Erythroblast (primary cell): Measurements from ENCODE around the gene CLIC4.
A peak's percentile ranks its signal among the peaks of the same experiment; 100 is the strongest.
"Not testable (repeated sequence)": the region's sequence is repeated elsewhere in the genome, so short reads cannot be mapped to it uniquely, and the experiment has no call there.

ENCODE experiments used
- DNase-seq, 2 experiments: peaks; one replicate each; lab custom pipeline; 2025; lab: John Stamatoyannopoulos, UW
- GATA1 ChIP-seq: IDR thresholded peaks from 2 replicates; pipeline ENCODE4 v1.6.1; 2011; ENCODE audit warnings: low read depth, mild to moderate bottlenecking, control low read depth, low read length, moderate library complexity
- POLR2A ChIP-seq: IDR thresholded peaks from 2 replicates; pipeline ENCODE4 v1.6.1; 2011; ENCODE audit warnings: mild to moderate bottlenecking, low read length

Gene CLIC4

DNA sequence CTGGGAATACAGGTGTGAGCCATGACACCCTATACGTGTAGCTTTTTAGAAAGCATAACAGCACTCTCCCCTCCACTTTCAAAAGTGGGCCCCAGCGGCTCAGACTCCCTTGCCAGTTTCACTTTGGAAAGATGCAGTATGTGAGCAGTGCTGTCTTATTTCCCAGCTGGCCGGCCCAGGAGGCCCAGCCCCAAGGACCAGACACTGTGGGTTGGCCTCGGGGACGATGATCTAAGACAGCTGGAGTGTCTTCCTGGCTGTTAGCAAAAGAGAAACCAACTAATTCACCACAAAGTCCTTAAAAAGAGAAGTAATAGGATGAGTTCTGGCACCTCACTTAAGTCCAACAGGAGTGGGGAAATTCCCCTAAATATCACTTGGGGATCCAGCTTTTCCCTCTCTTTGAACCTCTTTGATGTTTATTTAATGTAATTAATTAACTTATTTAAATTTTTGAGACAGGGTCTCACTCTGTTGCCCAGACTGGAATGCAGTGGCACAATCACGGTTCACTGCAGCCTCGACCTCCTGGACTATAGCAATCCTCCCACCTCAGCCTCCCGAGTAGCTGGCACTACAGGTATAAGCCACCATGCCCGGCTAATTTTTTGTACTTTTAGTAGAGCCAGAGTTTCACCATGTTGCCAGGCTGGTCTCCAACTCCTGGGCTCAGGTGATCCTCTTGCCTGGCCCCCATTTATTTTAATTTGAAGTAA is 17.6 kb upstream of the CLIC4 start:
- TF ChIP-seq GATA1: no peak
- peak in 1 of 2 experiments; percentile 57 for DNase-seq

DNA sequence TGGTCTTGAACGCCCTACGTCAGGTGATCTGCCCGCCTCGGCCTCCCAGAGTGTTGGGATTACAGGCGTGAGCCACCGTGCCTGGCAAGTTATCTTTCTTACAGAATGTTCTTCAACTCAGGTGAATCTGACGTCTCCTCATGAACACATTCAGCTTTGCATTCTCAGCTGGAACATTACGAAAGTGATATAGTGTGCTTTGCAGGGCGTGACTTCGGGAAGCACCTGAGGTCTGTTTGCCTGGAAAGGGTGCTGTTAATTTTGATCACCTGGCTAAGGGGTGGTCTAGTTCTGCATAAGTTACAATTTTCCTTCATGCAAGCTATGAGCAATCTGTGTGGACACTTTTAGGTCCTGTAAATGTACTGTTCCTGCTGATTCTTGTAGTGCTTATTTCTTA is 16.3 kb upstream of the CLIC4 start:
- DNase-seq: no peak
- no peak for TF ChIP-seq GATA1
- TF ChIP-seq POLR2A: no peak

DNA sequence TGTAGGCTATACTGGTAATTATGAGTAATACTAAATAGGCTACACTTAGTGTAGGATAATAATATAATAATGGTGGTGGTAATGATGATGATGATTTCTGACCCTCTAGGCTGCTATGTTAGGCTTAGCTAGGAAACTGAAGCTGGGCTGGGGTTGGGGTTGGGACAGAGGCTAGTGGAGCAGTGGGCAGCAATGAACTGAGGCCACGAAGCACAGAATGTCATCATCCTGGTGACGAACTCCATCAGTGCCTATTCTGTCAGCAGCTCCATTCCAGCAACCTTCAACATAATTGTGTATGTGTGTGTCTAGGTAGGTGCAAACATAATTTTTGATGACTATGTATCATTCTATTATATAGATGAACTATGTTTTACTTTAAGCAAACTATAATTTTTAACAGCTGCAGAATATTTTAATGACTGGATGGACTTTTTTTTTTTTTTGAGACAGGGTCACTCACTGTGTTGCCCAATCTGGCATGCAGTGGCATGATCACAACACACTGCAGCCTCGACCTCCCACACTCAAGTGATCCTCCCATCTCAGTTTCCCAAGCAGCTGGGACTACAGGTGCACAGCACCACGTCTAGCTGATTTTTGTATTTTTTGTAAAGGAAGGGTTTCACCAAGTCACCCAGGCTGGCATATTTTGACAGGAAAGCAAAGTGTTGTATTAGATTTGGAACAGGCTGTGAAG is 12.9 kb upstream of the CLIC4 start:
- TF ChIP-seq GATA1: no peak
- TF ChIP-seq POLR2A: no peak
- DNase-seq: no peak

DNA sequence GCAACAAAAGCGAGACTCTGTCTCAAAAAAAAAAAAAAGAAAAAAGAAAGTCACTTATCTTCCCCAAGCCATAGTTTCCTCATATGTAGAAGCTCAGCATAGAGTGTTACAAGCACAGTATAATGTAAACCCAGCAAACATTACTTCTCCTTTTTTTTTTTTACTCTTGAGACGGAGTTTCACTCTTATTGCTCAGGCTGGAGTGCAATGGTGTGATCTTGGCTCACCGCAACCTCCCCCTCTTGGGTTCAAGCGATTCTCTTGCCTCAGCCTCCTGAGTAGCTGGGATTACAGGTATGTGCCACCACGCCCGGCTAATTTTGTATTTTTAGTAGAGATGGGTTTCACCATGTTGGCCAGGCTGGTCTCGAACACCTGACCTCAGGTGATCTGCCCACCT is 11.9 kb upstream of the CLIC4 start:
- not testable (repeated sequence) for DNase-seq

DNA sequence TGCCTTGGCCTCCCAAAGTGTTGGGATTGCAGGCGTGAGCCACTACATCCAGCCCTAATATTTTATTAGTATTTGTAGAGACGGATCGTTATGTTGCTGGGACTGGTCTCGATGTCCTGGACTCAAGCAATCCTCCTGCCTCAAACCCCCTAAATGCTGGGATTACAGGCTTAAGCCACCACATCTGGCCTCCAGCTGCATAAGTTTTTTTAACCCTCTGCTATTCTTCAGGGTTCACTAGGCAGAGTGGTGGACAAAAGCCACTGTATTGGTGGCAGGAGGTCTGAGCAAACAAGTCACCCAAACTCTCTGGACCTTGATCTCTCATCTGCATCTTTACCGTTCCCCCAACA is 10.1 kb upstream of the CLIC4 start:
- no peak for DNase-seq
- TF ChIP-seq GATA1 (no peak), POLR2A (no peak)

DNA sequence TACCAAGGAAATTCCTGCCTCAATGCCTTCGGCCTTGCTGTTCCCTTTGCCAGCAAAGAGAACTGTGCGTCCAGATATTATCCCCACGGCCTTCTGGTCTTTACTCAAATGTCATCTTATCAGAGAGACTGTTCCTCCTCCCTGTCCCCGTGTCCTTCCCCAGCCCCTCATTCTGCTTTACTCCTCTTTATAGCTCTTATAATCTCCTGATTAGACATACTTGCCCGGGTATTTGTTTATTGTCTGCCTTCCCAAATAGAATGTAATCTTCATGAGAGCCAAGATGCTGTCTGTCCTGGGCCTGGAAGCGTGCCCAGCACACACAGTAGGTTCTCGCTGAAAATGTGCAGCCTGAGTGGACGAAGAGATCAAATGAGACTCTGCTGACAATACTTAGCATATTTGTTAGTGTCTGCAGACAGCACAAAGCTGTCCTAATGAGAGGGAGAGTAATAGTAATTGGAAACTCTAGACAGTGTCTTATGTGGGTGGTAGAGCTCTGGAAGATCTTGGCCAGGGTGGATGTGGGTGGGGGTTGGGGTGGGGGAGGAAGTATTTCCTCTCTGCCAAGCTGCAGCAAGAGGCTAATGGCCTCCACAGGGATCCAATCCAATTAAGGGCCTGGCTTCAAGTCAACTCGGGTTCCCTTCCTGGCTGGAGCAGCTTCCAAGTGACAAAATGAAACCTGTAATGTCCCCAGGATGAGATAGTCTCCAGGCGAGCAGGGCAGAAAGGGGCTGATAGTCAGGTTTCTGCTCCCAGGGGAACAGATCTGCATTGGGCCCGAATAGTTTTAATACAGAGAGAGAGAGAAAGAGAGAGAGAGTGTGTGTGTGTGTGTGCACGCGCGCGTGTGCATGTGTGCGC is 9.5 kb upstream of the CLIC4 start:
- DNase-seq: peak in 1 of 2 experiments; percentile 21
- TF ChIP-seq GATA1 (no peak), POLR2A (no peak)

DNA sequence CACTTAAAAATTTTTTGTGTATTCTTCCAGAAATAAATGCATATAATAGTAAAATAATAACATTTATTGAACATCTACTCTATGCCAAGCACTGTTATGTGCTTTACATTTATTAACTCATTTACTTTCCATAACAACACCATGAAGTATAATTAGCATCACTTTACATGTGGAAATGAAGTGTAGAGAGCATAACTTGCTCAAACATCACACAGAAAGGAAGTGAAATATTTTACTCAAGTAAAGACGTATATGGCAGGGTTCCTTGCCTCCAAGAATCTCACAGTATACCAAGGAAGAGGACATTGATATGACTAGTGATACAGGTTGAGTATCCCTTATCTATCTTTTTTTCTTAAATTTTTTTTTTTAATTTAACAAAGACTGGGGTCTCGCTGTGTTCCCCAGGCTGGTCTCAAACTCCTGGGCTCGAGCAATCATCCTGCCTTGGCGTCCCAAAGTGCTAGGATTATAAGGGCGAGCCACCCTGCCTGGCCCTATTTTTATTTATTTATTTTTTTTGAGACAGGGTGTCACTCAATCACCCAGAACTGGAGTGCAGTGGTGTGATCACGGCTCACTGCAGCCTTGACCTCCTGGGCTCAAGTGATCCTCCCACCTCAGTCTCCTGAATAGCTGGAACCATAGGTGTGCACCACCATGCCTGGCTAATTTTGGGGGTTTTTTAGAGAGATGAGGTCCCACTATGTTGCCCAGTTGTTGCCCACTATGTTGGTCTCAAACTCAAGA is 7.7 kb upstream of the CLIC4 start:
- no peak for TF ChIP-seq POLR2A
- TF ChIP-seq GATA1: no peak
- no peak for DNase-seq

DNA sequence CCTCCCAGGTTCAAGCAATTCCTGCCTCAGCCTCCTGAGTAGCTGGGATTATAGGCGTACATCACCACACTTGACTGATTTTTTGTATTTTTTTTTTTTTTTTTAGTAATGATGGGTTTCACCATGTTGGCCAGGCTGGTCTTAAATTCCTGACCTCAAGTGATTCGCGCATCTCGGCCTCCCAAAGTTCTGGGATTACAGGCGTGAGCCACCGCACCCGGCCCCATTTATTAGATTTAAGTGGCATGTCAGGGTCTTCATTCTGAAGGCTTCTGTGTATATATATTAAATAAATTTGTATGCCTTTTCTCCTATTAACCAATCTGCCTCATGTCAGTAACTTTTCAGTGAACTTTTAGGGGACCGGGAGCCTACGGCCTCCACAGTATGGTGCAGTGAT is 6.0 kb upstream of the CLIC4 start:
- no peak for TF ChIP-seq GATA1
- TF ChIP-seq POLR2A: no peak
- DNase-seq: no peak

DNA sequence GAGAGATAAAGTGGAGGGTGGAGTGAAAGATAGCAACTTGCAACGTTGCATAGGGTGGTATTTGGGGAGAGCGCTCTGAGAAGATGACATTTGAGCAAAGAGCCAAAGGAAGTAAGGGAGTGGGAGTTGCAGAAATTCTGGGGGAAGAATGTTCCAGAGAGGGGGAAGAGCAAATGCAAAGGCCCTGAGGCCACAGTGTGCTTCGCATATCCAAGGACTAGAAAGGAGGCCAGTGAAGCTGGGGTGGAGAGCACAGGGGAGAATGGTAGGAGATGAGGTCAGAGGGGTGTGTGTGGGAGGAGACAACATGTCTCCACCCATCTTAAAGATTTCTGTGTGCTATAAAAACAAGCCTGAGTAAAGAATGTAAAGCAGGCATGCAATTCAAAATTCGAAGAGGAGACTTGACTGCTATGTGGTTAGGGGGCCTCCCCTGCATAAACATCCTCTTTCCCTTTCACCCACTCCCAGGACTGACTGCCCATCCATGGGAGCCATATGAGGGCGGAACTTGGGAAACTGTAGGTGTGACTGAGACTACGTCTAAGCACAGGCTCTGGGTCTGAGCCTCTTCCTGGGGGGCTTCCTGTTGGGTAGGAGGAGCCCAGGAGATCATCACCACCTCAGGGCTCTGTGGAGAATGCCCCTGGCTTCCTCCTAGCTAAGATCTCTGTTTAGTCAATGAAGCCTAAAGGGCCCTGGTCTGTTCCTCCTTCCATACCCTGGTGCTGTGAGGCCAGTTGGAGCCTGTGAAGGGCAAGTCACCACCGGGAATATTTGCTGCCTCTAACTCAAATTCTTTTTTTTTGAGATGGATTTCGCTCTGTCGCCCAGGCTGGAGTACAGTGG is 2.9 kb upstream of the CLIC4 start:
- TF ChIP-seq GATA1 (no peak), POLR2A (no peak)
- peak in 1 of 2 experiments; percentile 63 for DNase-seq

DNA sequence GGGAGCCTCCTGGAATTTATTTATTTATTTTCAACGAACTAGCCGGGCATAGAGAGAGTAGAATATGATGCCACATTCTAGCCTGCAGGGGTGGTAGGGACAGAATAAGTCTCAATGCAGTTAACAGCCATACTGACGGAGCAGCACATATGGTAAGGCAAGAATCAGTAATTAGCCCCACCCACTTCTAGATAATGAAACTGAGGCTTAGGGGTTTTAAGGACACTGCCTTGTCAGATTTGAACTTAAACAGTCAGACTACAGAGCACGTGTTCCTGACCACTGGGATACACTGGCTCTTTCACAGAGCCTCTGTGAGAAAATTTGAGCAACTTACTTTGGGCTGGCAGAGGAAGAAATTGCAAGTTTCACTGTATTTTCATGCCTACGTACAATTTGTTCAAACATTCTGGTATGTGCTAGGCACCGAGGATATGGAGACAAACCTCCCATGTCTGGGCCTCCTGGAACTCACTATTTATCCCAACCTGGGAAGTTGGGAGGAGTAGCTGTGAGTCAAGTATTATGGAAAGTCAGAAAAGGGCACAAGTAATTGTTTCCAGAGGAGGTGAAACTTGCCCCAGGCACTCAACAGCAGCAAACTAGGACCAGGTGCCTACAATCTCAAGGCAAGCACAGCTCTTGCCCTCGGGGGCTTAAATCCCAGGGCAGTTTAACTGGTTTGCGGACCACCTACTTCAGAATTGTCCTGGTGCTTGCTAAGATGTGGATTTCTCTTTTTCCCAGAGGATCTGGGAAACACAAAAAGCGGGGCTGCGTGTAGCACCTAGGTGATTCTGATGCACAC is 1.6 kb upstream of the CLIC4 start:
- TF ChIP-seq GATA1: no peak
- DNase-seq: peak in 1 of 2 experiments; percentile 77

DNA sequence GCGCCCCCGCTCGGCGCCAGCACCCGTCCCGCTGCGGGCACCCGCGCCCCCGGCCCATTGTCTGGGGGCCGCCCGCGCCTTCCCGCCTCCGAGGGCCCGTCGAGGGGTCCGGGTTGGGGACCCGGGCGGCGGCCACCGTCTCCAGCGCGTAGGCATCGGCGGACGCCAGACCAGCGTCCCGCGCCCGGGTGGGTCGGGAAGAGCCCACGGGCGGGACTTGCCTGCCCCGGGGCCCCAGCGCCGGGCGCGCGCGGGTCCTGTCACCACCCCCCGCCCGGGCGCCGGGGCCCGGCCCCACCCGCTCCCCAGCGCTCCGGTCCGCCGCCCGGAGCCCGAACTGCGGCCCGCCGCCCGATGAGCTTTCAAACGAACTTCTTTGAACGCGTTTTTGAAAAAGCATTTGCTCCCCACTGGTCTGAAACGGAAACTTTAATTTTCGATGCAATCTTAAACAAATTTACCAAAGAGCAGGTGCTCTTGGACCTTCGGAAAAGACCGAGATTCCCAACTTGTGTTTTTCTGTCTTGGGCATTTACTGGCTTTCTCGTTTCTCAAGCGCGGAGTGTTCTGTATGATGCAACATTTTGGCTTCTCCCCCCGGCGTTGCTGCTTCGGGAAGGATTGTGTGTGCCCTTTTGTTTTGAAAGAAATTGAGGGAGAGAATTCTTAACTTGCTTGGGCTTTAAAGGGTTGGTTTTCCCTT is 615 bp downstream of the CLIC4 start:
- peak in 1 of 2 experiments; percentile 85 for DNase-seq
- TF ChIP-seq GATA1 (no peak), POLR2A (no peak)
